HK-2 (cell line): ENCODE results near the gene ASPDH.
"Not testable (repeated sequence)": the region's sequence is repeated elsewhere in the genome, so short reads cannot be mapped to it uniquely, and the experiment has no call there.

Experiments
- DNase-seq: peaks from one replicate; pipeline ENCODE4 v3.0.0-alpha.2; 2018; ENCODE audit not compliant: unreplicated experiment

The ASPDH gene

DNA sequence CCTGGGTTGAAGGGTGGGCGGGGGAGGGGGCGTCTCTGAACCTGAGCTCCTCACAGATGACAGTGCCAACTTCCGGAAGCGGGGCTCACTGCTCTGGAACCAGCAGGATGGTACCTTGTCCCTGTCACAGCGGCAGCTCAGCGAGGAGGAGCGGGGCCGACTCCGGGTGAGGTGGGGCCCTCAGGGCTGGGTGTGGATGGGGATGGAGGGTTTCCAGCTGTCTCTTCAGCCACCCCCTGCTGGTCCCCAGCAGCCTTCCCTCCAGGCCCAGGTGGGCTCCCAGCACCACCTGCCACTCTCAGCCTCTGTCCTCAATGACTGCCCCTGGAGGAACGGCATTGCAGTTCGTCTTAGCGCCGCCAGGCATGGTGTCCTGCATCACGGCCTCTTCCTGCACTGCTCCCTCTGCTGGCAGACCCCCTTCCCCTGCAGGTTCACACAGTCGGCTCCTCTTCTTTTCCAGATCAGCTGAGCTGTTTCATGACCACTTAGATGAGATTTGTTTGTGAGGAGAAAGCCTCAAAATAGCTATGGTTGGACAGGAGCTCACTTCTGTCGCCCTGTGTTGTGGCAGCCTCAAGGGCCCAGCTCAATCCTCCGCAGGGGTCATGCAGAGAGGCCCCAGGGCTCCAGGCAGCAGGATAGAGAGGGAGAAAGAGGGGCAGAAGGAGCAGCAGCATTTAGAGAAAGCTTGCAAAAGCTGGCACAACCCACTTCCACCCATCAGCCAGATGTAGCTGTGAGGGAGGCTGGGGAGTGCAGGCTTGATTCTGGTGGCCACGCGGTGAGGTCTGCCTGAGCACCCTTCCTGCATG, 34.6 kb downstream of the ASPDH start:
- DNase-seq = no peak

DNA sequence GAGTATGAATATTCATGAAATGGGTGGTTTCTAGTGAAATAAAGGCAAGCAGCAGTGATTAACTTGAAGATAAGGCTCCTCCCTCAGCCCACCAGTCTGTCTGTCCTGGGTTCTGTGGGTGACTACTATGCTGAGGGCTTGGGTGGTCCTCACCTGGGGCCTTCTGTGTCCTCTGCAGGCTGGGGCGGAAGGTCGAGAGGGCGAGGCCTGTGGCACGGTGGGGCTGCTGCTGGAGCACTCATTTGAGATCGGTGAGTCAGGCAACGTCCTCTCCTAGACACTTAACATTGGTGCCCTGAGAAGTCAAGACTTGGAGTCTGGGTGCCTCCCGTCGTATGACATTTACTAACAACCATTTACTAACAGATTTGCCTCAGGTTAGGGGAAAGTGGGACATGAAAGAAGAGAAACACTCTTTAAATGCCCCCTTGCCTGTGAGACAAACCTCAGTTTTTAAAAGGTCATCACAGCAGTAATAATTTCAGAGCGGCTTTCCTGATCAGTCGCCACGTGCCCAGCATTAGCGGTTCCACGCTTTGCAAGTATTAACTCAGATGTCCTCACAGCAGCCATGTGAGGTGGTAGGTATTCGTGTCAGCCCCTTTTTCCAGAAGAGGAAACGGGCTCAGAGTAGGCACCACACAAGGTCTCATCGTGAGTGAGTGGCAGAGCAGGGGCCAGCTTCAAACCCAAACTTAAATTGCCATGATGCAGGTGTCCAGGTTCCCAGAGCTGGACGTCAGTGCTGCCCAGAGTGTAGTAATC, 35.8 kb downstream of the ASPDH start:
- no peak for DNase-seq

DNA sequence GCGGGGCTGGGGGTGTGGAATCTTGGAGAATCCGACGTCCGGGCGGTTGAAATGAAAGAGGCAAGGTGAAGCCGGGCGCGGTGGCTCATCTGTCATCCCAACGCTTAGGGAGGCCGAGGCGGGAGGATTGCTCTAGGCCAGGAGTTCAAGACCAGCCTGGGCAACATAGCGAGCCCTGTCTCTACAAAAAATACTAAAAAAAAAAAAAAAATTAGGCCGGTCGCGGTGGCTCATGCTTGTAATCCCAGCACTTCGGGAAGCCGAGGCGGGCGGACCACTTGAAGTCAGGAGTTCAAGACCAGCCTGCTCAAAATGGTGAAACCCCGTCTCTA, 36.8 kb downstream of the ASPDH start:
- DNase-seq = no peak

DNA sequence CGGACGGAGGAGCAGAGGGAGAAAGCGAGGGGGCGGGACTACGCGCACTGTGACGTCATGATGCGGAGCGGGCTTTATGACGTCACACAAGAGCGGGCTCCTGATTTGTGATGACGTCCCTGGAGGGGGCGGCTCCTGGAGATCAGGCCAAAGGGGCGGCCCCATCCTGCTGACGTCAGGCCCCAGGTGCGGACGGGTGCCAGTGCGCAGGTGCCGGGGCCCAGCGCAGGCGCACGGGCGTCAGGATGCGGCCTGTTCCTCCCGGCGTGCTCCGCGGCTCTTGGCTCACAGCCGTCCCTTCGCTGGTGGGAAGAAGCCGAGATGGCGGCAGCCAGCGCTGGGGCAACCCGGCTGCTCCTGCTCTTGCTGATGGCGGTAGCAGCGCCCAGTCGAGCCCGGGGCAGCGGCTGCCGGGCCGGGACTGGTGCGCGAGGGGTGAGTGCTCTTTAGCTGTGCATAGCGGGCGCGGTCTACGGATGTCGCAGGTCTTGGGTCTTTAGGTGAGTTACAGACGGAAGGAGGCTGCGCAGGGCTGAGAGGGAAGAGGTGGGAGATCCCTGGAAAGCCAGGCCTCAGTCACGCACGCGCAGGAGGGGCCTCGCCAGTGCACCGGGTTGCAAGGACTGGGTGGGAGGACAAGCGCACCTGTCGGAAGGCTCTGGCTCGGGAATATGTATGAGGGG, 37.3 kb downstream of the ASPDH start, which contains the start of the genes EMC10 and GARIN5A:
TSS of gene EMC10 (plus strand) at position 284 of the 683 bp plus-strand sequence. CDS start at position 322, 38 bp downstream.
TSS of gene GARIN5A (minus strand) at position 625 of the 683 bp plus-strand sequence. CDS start at position 165, 460 bp downstream.
- no peak for DNase-seq

DNA sequence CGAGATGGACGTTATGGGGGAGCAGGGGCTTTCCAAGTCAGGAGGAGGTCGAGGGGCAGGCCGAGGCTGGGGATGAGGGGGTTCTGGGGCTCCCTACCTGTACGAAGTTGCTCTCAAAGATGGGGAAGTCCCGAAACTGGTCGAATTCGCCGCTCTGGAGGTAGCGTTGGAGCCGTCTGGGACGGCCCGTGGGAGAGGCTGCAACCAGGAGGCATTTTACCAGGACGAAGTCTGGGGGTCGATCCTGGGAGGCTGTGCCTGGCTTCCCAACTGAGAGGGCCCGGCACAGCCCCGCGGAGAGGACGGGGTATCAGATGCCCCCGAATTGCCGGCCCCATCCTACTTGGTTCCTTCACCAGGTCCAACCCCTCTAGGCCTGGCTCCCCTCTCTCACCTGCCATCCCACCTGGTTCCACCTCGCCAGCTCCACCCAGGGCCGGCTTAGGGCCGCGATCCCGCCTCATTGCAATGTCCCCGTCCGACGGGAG, 37.9 kb downstream of the ASPDH start:
- DNase-seq = no peak

DNA sequence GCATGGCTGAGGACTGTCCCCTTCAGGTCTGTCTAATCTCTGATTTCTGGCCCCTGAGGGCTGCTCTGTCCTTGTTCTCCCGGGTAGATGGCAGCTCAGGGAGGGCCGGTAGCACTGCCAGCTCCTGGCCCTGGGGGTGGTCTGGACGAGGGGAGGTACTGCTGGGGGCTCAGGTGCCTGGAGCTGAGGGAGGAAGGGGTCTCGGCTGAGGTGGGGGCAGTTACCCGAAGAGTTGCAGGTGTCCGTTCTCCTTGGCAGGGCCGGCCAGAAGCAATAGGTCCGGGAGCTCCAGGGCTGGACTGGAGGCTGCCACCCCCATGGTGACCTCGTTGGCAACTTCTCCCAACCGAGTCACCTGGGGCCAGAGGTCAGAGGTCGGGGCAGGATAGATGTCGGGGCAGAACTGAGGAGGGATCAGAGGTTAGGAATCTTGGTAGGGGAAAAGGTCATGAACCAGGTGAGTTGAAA, 38.6 kb downstream of the ASPDH start:
- DNase-seq = no peak

DNA sequence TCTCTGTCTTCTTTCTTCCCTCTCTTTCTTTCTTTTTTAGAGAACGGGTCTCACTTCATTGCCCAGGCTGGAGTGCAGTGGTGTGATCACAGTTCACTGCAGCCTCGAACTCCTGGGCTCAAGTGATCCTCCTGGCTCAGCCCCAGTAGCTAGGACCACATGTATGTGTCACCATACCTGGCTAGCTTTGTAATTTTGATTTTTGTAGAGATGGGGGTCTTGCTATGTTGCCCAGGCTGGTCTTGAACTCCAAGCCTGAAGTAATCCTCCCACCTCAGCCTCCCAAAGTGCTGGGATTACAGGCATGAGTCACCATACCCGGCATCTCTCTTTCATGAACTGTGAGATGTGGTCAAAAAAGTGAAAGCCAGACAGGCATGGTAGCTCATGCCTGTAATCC, 40.4 kb downstream of the ASPDH start:
- DNase-seq = not testable (repeated sequence)

DNA sequence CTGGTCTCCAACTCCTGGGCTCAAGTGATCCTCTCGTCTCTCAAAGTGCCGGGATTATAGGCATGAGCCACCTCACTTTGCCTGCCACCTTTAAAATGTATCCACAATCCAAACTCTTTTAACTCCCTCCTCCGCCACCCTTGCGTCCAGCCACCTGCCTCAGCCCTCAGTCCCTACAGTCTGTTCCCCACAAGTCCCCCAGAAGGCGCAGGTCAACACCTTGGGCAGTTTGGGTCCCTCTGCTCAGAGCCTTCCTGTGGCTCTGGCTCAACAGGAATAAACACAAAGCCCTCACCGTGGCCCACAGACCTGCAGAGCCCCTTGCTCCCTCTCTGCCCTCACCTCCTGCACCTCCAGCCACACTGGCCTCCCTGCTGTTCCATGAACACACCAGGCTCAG, 44.9 kb downstream of the ASPDH start:
- DNase-seq = no peak

DNA sequence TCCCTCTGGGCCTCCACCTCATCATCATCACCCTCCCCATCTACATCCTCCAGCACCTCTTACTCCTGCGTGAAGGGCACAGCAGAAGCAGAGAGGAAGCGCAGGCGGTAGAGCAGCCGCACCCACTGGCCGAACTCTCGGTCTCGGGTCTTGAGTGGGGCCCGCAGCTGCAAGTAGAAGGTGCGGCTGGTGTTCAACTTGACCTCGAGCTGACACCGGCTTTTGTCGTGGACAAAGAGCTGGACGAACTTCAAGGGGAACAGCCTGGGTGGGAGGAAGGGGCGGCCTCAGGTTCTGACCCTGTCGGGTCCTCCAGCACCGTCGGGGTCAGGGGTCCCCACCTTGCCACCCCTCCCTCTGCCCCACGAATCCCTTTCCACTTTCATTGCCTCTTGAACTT, 46.1 kb downstream of the ASPDH start:
- DNase-seq = no peak

DNA sequence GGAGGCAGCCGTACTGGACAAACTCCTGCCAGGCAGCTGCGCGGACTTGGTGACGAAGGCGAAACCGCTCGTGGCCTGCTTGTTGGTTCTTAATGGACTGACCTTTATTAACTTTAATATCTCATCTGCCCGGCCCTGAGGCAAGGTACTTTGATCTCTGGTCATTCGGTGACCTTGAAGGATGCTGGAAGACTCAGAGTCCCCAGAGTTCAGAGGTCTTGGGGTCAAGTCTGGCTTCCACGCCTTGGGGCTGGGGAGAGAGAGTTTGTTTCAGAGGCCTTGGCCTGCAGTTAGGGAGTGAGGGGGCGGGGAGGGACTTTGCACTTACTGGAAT, 47.0 kb downstream of the ASPDH start:
- DNase-seq = no peak

DNA sequence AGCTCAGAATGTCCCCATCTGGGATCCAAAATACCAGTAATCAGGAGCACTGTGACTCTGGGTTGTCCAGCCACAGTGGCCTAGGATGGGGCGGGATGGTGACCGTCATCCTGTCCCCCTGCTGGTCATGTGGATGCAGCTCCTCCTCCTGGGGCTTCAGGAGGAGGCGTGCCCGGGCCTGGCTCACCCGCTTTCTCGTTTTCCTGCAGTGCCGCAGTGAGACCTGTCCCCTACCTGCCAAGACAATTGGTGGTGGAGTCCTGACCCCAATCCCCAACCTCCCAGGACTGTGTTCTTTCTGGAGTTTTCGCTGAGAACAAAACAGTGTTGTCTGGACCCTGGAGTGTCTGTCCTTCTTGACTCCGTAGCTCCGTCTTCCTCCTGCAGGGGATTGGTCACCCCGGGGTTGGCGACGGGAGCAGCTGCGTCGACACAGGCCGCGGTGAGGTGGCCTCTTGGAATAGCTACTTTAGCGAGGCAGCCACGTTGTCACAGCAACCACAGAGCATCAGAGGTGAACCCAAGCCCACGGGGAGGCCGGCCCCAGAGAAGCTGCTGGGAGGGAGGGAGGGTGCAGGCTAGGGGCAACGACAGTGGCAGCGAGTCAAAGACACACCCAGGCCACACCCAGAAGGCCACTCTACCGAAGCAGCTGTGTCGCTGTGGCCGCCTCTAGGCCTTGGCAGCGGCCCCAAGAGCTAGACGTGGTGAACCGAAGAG, 47.6 kb downstream of the ASPDH start:
- no peak for DNase-seq

DNA sequence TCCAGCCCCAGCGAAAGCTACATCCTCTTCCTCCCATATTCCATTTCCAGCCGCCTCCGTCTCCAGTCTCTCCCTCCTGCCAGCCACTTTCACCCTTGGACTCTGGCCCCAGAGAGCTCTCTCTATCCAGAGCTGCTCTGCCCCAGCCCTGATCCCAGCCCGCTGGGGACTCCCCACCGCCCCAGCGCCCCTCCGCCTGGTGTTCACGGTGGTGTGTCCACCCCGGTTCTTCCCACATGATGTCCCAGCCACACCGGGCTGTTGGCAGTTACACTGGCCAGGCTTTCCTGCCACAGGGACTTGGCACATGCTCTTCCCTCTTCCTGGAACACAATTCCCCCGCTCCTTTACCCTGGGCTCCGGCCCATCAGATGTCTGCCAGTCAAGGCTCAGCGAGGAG, 48.7 kb downstream of the ASPDH start:
- DNase-seq = no peak

DNA sequence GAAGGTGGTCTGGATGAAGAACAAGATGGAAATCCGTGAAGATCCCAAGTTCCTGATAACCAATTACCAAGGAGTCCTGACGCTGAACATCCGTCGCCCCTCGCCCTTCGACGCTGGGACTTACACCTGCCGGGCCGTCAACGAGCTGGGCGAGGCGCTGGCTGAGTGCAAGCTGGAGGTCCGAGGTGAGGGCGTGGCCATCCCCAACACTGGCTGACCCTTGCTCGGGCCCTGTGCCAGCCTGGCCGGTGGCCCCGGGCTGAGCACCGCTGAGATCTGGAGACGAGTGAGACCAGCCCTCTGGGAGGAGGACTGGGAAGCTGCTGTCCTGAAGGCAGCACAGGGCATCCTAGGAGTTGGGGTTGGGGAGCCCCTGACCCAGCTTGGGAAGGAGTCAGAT, 49.4 kb downstream of the ASPDH start:
- DNase-seq = no peak

DNA sequence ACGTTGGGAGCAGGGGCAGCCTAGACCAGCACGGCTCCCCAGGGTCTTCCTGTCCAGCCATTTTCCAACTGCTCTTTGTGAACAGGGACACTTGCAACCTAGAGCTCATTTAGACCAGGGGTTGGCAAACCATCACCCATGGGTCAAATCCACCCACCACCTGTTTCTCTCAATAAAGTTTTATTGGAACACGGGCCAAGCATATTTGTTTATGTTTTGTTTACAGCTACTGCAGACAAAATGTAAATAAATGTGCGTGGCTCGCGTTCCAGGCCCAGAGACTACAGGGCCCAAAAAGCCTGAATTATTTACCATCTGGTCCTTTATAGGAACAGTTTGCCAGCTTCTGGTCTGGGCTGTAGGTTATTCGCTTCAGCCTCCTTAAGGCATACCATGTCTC, 50.7 kb downstream of the ASPDH start:
- no peak for DNase-seq
